ENCODE measurements around the gene BBS4. TPM values are rescaled to one million over a fixed set of nuclear protein-coding genes. Genes with fewer than 3 reads are reported as not detected.

Gene BBS4
- total and polyA plus RNA-seq, 2 donors from 2014 or later, result 17.2 to 29.3 TPM

GRCh38 chr15:72751751-72752455 is 65.9 kb downstream of the BBS4 start:
- no peak for TF ChIP-seq CTCF (IDR thresholded peaks at IDR 0.05; ENCODE audit: borderline replicate concordance, extremely low read depth, insufficient read depth)
- FAIRE-seq (no peak), DNase-seq (peak in 1 of 5 donors; percentile 3)
- intact Hi-C loops (cut with DNase I), result no loop called here
- Histone ChIP-seq H3K27ac (ENCODE audit: low read depth in 2 of 2, low read length in 2 of 2) (no peak overlapping the region), H3K36me3 (ENCODE audit: control insufficient read depth in 2 of 3, insufficient read depth in 3 of 3, low read length in 3 of 3) (peaks cover 4 to 34% (median 23%) of the 10 kb centered on the region in 3 donors), H3K4me1 (ENCODE audit: control insufficient read depth in 2 of 3, insufficient read depth in 2 of 3, low read depth in 1 of 3, low read length in 3 of 3) (peaks cover 0 to 4% (median 0%) of the 10 kb centered on the region in 3 donors), H3K4me3 (ENCODE audit: low read length in 3 of 3) (no peak overlapping the region), H3K9me3 (ENCODE audit: control insufficient read depth in 2 of 3, insufficient read depth in 1 of 3, low read length in 3 of 3) (no peaks in the 10 kb centered on the region), H3K9ac (ENCODE audit: low read length in 3 of 3) (no peak overlapping the region), H3K27me3 (ENCODE audit: control insufficient read depth, insufficient read depth, low read length) (no peaks in the 10 kb centered on the region)

- DNase-seq, result no peak
- H3K27ac ChIP-seq (ENCODE audit: low read depth in 2 of 2, low read length in 2 of 2), result no peak overlapping the region
- no peak for TF ChIP-seq CTCF (IDR thresholded peaks at IDR 0.05; ENCODE audit: borderline replicate concordance, extremely low read depth, insufficient read depth)
Measured at GRCh38 chr15:72754096-72754495, 68.1 kb downstream of the BBS4 start.

GRCh38 chr15:72758182-72758581 is 72.2 kb downstream of the BBS4 start:
- H3K27me3 ChIP-seq (ENCODE audit: control insufficient read depth, insufficient read depth, low read length), result no peaks in the 10 kb centered on the region
- no peak overlapping the region for H3K4me3 ChIP-seq (ENCODE audit: low read length in 3 of 3)
- DNase-seq (no peak), FAIRE-seq (no peak)
- no peak overlapping the region for H3K9ac ChIP-seq (ENCODE audit: low read length in 3 of 3)
- H3K9me3 ChIP-seq (ENCODE audit: control insufficient read depth in 2 of 3, insufficient read depth in 1 of 3, low read length in 3 of 3), result no peaks in the 10 kb centered on the region
- no peaks in the 10 kb centered on the region for H3K4me1 ChIP-seq (ENCODE audit: control insufficient read depth in 2 of 3, insufficient read depth in 2 of 3, low read depth in 1 of 3, low read length in 3 of 3)
- TF ChIP-seq CTCF (IDR thresholded peaks at IDR 0.05; ENCODE audit: borderline replicate concordance, extremely low read depth, insufficient read depth), result no peak
- H3K36me3 ChIP-seq (ENCODE audit: control insufficient read depth in 2 of 3, insufficient read depth in 3 of 3, low read length in 3 of 3), result peaks cover 4 to 41% (median 22%) of the 10 kb centered on the region in 3 donors
- H3K27ac ChIP-seq (ENCODE audit: low read depth in 2 of 2, low read length in 2 of 2), result no peak overlapping the region
- intact Hi-C loops (cut with DNase I), result no loop called here

More at GRCh38 chr15:72754096-72754495, 68.1 kb downstream of the BBS4 start:
- Histone ChIP-seq H3K4me3 (ENCODE audit: low read length in 3 of 3) (no peak overlapping the region), H3K9me3 (ENCODE audit: control insufficient read depth in 2 of 3, insufficient read depth in 1 of 3, low read length in 3 of 3) (no peaks in the 10 kb centered on the region), H3K4me1 (ENCODE audit: control insufficient read depth in 2 of 3, insufficient read depth in 2 of 3, low read depth in 1 of 3, low read length in 3 of 3) (peaks cover 0 to 4% (median 0%) of the 10 kb centered on the region in 3 donors), H3K9ac (ENCODE audit: low read length in 3 of 3) (no peak overlapping the region), H3K36me3 (ENCODE audit: control insufficient read depth in 2 of 3, insufficient read depth in 3 of 3, low read length in 3 of 3) (peaks cover 4 to 44% (median 23%) of the 10 kb centered on the region in 3 donors), H3K27me3 (ENCODE audit: control insufficient read depth, insufficient read depth, low read length) (no peaks in the 10 kb centered on the region)
- no peak for FAIRE-seq
- intact Hi-C loops (cut with DNase I), result no loop called here

All from kidney (tissue), 14 donors.